ENCODE results near the gene FNDC1.
"Not testable (repeated sequence)": the region's sequence is repeated elsewhere in the genome, so short reads cannot be mapped to it uniquely, and the experiment has no call there.

Gene FNDC1

GRCh38 chr6:159255434-159255951, 86.3 kb downstream of the FNDC1 start:
- no peak for DNase-seq (ENCODE audit: low read depth in 2 of 2, low spot score in 1 of 2)

GRCh38 chr6:159256128-159256527, 86.9 kb downstream of the FNDC1 start:
- DNase-seq (ENCODE audit: low read depth in 2 of 2, low spot score in 1 of 2): no peak

DNA sequence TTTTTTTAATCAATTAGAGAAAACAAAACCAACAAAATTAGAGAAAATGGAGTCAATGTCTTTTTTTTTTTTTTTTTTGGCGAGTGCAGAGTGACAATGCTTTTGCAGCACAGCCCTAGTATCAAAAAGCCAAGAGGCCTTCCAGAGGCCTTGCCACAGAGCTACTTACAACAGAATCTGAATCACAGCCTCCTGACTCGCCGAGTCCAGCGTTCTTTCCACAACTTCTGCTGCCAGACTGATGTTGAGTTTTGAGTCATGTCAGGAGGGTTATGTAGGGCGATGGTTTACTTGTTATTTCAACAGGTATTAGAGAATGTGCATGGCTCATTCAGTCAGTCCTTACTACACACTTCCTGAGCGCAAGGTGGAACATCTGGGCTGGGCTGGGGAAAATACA, 88.6 kb downstream of the FNDC1 start:
- DNase-seq (ENCODE audit: low read depth in 2 of 2, low spot score in 1 of 2): no peak

GRCh38 chr6:159259441-159260125, 90.4 kb downstream of the FNDC1 start:
- DNase-seq (ENCODE audit: low read depth in 2 of 2, low spot score in 1 of 2): no peak

GRCh38 chr6:159260208-159260607, 91.0 kb downstream of the FNDC1 start:
- no peak for DNase-seq (ENCODE audit: low read depth in 2 of 2, low spot score in 1 of 2)

DNA sequence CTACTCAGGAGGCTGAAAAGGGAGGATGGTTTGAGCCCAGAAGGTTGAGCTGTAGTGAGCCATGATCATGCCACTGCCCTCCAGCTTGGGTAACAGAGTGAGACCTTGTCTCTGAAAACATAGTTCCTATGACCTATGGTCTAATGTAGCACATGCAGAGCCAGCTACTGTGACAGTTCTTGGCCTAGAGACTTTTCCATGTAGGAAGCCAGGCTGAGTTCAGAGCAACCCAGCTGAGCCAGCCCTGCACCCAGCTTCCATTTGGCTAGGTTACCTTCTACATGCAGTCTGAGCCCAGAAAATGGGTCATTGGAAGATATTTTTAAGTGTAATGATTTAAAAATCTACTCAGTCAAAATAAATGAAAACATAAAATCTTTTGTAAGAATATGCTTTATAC, 92.8 kb downstream of the FNDC1 start:
- no peak for DNase-seq (ENCODE audit: low read depth in 2 of 2, low spot score in 1 of 2)

GRCh38 chr6:159262586-159262985, 93.4 kb downstream of the FNDC1 start:
- DNase-seq (ENCODE audit: low read depth in 2 of 2, low spot score in 1 of 2): no peak

GRCh38 chr6:159267165-159267564, 98.0 kb downstream of the FNDC1 start:
- DNase-seq (ENCODE audit: low read depth in 2 of 2, low spot score in 1 of 2): no peak

DNA sequence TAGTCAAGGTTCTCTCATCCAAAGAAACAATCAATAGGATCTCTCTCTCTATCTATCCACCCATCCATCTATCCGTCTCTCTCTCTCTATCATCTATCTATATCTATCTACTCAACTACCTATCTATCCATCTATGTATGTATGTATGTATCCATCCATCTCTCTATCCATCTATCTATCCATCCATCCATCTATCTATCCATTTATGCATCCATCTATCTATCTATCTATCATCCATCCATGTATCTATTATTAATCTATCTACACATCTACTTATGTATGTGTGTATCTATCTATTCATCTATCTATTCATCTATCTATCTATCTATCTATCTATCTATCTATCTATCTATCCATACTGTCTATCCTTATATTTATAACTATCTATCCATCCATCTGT, 99.3 kb downstream of the FNDC1 start:
- no peak for DNase-seq (ENCODE audit: low read depth in 2 of 2, low spot score in 1 of 2)

DNA sequence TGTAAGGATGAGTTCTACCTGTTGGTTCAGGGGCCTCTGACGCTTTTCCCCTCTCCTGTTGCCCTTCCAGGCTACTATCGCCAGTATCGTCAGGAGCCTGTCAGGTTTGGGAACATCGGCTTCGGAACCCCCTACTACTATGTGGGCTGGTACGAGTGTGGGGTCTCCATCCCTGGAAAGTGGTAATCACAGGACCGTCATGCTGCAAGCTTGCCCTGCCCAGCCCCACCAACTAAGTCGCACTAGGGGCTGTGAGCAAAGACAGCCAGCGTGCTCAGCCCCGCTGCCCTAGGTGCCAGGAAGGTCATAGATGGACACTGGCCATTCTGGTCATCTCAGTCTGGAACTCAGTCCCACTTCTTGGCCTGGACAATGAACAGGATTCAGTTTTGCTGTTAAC, 102.1 kb downstream of the FNDC1 start:
- no peak for DNase-seq (ENCODE audit: low read depth in 2 of 2, low spot score in 1 of 2)

DNA sequence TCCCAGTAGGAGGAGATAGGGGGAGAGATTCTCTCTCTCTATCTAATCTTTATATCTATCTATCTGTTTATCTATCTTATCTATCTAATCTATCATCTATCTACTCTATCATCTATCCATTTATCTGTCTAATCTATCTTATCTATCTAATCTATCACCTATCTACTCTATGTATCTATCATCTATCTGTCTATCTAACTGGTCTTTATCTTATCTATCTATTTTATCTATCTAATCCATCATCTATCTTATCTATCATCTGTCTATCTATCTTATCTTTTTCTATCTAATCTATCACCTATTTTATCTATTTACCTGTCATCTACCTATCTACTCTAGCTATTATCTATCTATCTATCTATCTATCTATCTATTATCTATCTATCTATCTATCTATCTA, 109.4 kb downstream of the FNDC1 start:
- no peak for DNase-seq (ENCODE audit: low read depth in 2 of 2, low spot score in 1 of 2)

GRCh38 chr6:159279790-159280277, 110.6 kb downstream of the FNDC1 start:
- DNase-seq (ENCODE audit: low read depth in 2 of 2, low spot score in 1 of 2): no peak

DNA sequence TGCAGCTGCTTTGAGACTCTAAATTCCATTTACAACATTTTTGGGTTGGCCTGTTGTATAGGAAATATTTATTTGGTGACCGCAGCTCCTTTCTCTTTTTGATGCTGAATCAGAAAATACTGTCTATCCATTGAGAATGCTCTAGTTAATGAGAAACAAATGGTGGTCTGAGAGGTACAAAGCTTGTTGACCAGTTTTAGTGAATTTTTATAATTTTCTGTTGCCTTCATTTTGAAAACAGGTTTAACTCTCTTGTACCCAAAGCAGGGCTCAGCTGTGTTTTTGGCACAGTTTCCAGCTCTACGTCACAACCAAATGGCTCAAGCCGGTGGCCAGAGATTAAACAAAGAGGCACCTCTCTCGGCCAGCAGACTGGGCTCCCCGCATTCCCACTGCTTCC, 113.2 kb downstream of the FNDC1 start:
- DNase-seq (ENCODE audit: low read depth in 2 of 2, low spot score in 1 of 2): no peak

GRCh38 chr6:159284661-159285060, 115.5 kb downstream of the FNDC1 start:
- not testable (repeated sequence) for DNase-seq (ENCODE audit: low read depth in 2 of 2, low spot score in 1 of 2)

DNA sequence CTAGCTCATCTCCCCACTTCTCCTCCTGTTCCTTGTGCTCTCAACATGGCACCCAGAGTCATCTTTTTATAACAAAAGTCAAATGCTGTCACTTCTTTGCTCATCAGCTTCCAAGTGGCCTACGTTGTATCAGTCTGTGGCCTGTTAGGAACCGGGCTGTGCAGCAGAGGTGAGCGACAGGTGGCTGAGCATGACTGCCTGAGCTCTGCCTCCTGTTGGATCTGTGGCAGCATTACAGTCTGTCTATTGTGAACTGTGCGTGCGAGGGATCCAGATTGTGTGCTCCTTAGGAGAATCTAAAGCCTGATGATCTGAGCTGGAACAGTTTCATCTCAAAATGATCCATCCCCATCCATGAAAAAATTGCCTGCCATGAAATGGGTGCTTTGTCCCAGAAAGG, 129.6 kb downstream of the FNDC1 start:
- no peak for DNase-seq (ENCODE audit: low read depth in 2 of 2, low spot score in 1 of 2)

DNA sequence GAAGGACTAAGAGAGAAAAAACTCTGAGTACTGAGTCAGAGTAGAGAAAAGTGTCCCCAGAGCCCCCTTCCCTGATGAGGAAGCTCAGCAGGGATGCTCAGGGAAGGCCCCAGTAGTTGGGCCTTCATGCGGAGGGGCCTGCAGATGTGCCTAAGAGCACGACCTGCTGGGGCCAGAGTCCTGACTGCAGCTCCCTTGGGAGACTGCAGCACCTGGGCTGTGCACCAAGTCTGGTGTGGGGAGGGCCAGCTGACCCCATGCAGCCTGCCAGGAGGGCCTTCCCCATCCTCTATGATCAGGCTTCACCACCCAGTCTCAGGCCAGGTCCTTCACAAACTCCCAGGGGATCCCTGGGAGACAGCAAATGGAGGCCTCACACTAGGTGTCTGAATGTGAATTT, 130.4 kb downstream of the FNDC1 start:
- no peak for DNase-seq (ENCODE audit: low read depth in 2 of 2, low spot score in 1 of 2)

- no peak for DNase-seq (ENCODE audit: low read depth in 2 of 2, low spot score in 1 of 2)
Measured at GRCh38 chr6:159301277-159301676, 132.1 kb downstream of the FNDC1 start.

DNA sequence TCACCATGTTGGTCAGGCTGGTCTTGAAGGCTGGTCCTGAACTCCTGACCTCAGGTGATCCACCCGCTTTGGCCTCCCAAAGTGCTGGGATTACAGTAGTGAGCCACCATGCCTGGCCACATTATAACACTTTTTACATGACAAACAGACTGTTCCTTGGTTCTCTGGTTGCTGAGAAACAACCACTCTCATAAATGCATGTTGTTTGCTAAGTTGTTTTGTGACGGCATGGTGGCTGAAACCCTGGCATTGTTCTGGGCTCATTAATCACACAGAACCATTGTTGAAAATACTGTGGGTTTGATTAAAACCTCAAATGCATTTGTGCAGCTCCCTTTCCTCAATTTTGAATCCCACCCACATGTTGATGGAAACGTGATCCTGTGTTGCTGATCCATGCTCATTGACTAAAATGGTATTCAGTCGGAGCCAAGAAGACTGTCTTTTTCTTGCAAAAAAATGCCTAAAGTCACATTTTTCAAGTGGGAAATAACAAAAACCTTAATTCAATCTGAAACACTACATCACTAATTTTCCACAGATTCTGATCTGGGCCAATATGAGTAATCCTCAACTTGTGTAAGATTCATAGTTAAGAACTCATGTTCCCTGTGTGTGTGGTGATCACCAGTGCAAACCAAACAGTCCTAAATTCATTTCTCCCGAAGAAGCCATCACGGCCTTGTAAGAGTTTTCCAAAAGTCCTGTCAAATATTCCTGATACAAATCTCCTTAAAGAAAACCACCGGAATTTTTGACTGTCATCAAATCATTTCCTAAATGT, 132.8 kb downstream of the FNDC1 start:
- no peak for DNase-seq (ENCODE audit: low read depth in 2 of 2, low spot score in 1 of 2)

DNA sequence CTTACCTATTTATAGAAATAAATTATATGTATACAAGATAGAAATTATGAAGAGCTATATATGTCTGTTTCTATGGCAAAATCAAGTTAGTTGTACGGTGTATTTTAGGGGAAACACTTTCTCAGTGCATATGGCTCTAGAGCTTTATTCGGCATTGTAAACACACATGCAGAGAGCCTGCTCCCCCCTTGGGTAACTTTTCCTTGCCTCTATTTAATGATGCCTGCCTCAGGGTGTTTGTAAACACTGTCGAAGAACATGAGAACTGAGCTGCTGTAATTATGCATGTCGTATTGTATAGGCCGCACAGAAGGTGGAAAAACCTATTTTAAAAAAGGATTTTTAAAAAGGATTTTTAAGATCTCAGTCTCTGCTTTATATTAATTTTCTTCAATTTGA, 133.4 kb downstream of the FNDC1 start:
- DNase-seq (ENCODE audit: low read depth in 2 of 2, low spot score in 1 of 2): no peak

DNA sequence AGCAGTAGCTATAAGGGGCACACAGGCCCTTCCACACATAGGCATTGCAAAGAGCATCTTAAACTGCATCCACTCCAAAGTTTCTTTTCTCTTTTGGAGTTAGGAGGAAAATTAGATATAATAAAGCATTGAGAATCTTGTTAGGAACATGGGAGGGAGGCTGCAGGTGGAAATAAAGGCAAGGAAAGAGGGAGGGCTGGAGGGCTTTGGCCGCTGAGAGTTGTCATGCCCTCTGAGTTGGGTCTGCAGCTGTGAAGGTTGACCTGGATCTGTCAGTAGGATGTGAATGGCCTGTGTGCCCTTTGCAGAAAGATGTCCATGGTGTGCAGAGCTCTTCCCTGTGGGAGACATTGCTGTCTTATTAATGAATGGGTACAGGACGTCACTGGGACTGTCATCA, 134.0 kb downstream of the FNDC1 start:
- no peak for DNase-seq (ENCODE audit: low read depth in 2 of 2, low spot score in 1 of 2)

DNA sequence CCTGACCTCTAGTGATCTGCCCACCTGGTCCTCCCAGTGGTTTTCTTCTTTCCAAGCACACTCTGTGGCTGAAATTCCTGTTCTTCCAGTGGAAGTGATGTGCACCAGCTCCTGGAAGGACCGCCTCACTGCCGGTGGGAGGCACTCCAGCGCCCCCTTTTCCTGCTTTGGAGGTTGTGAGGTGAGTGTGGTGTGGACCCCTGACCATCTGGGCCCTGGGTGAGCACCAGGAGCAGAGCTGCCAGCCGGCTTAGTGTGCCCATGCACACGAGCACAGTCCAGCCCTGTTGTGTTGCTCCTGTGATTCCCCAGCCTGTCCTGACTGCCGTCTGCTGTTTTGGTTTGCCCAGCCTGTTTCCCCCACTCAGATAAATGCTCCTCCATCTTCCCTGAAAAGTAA, 134.6 kb downstream of the FNDC1 start:
- DNase-seq (ENCODE audit: low read depth in 2 of 2, low spot score in 1 of 2): no peak

- no peak for DNase-seq (ENCODE audit: low read depth in 2 of 2, low spot score in 1 of 2)
Measured at GRCh38 chr6:159304641-159305040, 135.4 kb downstream of the FNDC1 start.

Measured in stimulated activated CD8-positive, alpha-beta memory T cell treated with anti-CD3 and anti-CD28 coated beads, Interleukin-4, amount 100 ng/mL, for 4 hours (primary cell).